GM12801 (cell line): ENCODE results near the gene USF2.

Experiments
- CTCF ChIP-seq: IDR thresholded peaks from one replicate; pipeline ENCODE4 v1.5.1; 2011; ENCODE audit warnings: control low read depth; ENCODE audit not compliant: insufficient read length; ENCODE audit errors: extremely low read depth

Gene USF2

GRCh38 chr19:35265900-35266519 lies 2.8 kb upstream of the USF2 start:
- no peak for TF ChIP-seq CTCF

DNA sequence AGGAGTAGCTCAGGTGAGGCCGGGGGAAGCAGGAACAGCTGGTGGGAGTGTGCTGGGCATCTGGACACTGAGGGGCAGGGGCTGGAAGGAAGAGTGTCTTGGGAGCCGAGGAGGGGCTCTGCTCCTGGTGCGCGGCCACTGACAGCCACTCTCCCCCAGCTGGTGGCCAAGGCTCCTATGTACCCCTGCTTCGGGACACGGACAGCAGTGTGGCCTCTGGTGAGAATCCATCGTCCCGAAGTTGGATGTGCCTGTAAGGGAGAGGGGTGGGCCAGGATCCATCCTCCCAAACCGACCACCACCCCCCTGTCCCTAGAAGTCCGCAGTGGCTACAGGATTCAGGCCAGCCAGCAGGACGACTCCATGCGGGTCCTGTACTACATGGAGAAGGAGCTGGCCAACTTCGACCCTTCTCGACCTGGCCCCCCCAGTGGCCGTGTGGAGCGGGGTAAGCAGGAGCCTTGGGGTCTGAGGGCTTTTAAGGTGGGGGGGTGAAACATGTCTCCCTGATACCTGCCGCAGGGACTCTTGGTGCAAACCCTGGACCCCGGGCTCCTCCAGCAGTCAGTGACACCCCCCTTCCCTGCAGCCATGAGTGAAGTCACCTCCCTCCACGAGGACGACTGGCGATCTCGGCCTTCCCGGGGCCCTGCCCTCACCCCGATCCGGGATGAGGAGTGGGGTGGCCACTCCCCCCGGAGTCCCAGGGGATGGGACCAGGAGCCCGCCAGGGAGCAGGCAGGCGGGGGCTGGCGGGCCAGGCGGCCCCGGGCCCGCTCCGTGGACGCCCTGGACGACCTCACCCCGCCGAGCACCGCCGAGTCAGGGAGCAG lies 2.0 kb upstream of the USF2 start:
- TF ChIP-seq CTCF, result no peak

DNA sequence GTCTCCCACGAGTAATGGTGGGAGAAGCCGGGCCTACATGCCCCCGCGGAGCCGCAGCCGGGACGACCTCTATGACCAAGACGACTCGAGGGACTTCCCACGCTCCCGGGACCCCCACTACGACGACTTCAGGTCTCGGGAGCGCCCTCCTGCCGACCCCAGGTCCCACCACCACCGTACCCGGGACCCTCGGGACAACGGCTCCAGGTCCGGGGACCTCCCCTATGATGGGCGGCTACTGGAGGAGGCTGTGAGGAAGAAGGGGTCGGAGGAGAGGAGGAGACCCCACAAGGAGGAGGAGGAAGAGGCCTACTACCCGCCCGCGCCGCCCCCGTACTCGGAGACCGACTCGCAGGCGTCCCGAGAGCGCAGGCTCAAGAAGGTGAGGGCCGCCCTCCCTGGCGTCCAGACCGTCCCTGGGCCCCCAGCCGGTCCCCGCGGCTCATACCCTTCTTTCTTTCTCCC lies 1.4 kb upstream of the USF2 start:
- no peak for TF ChIP-seq CTCF

DNA sequence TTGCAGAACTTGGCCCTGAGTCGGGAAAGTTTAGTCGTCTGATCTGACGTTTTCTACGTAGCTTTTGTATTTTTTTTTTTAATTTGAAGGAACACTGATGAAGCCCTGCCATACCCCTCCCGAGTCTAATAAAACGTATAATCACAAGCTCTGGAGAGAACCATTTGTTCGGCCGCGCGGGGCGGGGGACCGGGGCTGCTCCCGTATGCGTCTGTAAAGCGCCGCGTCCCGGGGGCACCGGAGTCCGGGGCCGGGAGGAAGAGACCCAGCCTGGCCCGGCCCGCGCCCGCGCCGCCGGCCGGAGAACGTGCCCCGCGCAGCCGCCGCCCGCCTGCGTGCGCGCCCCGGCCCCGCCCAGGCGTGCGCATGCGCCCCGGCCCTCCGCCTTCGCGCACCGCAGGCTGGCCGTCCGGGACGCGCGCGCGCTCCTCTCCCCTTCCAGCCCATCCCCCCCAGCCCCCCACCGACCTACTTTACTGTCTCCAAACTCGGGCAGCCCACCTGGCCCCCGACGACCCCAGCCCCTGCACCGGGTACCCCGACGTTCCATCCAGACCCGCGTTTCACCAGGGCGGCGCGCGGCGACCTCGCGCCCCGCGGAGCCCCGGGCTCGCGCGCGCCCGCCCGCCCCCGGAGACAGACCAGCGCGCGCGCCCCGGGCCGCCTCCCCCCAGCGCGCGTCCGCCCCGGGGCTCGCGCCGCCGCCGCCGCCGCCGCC lies 785 bp upstream of the USF2 start:
- no peak for TF ChIP-seq CTCF

DNA sequence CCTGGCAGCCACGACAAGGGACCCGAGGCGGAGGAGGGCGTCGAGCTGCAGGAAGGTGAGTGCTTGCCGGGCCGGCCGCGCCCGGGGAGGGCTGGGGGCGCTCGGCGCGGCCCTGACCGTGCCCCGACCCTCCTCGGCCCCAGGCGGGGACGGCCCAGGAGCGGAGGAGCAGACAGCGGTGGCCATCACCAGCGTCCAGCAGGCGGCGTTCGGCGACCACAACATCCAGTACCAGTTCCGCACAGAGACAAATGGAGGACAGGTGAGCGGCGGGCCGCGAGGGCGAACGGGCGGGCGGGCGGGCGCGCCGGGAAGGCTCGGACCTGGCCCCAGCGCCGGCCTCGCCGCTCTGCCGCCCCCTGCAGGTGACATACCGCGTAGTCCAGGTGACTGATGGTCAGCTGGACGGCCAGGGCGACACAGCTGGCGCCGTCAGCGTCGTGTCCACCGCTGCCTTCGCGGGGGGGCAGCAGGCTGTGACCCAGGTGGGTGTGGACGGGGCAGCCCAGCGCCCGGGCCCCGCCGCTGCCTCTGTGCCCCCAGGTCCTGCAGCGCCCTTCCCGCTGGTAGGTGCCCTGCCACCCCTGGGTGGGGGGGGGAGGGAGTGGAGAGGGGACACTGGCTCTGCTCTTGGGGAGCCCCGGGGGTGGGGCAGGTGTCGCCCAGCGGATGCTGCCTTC lies 816 bp downstream of the USF2 start:
- no peak for TF ChIP-seq CTCF

GRCh38 chr19:35270381-35270811 lies 1.6 kb downstream of the USF2 start:
- no peak for TF ChIP-seq CTCF

GRCh38 chr19:35271546-35271945 lies 2.8 kb downstream of the USF2 start:
- TF ChIP-seq CTCF, result no peak
